Gastroesophageal sphincter (tissue), 3 donors: ENCODE measurements around the gene FHOD3.

ENCODE experiments used
- POLR2AphosphoS5 ChIP-seq: sonication (generic); formaldehyde crosslinking; IDR thresholded peaks from one replicate; pipeline ENCODE4 v1.6.1; 2017; ENCODE audit warnings: antibody characterized with exemption
- TF ChIP-seq, protein P1 (sequence below), 4 experiments: fragments of 200-600 bp in 2 of 4; fragments of 450-650 bp in 2 of 4; sonication (generic) in 1 of 4; IDR thresholded peaks; one replicate each; pipeline ENCODE4 v1.5.1; 2017 to 2019; ENCODE audit warnings: antibody characterized with exemption in 4 of 4, mild to moderate bottlenecking in 2 of 4, moderate library complexity in 2 of 4

- TF ChIP-seq, protein P1, sequence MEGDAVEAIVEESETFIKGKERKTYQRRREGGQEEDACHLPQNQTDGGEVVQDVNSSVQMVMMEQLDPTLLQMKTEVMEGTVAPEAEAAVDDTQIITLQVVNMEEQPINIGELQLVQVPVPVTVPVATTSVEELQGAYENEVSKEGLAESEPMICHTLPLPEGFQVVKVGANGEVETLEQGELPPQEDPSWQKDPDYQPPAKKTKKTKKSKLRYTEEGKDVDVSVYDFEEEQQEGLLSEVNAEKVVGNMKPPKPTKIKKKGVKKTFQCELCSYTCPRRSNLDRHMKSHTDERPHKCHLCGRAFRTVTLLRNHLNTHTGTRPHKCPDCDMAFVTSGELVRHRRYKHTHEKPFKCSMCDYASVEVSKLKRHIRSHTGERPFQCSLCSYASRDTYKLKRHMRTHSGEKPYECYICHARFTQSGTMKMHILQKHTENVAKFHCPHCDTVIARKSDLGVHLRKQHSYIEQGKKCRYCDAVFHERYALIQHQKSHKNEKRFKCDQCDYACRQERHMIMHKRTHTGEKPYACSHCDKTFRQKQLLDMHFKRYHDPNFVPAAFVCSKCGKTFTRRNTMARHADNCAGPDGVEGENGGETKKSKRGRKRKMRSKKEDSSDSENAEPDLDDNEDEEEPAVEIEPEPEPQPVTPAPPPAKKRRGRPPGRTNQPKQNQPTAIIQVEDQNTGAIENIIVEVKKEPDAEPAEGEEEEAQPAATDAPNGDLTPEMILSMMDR (IDR thresholded peaks at IDR 0.05) = no peak
- TF ChIP-seq POLR2AphosphoS5 = no peak
Observed at GRCh38 chr18:36379435-36379984, 82.0 kb downstream of the FHOD3 start.
